Stimulated activated naive CD8-positive, alpha-beta T cell treated with anti-CD3 and anti-CD28 coated beads, Interleukin-15, Interleukin-2, amounts not matched to agents 100 U/mL and 50 U/mL, for 24 hours (primary cell): ENCODE results near the gene ZNF576.
A peak's percentile ranks its signal among the peaks of the same experiment; 100 is the strongest.
"Not testable (repeated sequence)": the region's sequence is repeated elsewhere in the genome, so short reads cannot be mapped to it uniquely, and the experiment has no call there.

ENCODE experiments used
- ATAC-seq: fragments of 150-1000 bp; cut with Tn5 transposase; one replicate; pipeline ENCODE4 v1.10.0; 2021
- DNase-seq: peaks from one replicate; pipeline ENCODE4 v3.0.0; 2021

The ZNF576 gene

GRCh38 chr19:43626838-43627237 is 30.4 kb downstream of the ZNF576 start:
- DNase-seq = no peak
- ATAC-seq = no peak

- ATAC-seq = no peak
- DNase-seq = no peak
These were observed 32.4 kb downstream of the ZNF576 start for GRCh38 chr19:43628646-43629326.

DNA sequence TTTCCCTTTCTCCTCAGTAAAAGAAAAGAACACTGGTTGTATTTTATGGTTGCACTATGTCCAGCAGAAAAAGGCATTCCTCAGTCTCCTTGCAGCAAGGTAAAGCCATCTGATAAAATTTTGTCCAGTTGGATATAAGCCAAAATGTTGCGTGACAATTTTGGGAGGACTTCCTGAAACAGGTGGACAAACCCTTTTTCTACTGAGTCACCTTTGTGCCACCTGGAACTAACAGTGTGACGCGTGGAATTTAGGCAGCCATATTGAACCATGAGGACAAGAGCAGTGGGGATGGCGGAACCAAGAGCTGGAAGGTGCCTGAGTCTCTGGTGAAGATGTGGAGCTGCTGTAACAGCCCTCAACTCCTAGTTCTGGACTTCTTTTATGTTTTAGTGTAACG is 35.1 kb downstream of the ZNF576 start:
- ATAC-seq (no peak), DNase-seq (no peak)

DNA sequence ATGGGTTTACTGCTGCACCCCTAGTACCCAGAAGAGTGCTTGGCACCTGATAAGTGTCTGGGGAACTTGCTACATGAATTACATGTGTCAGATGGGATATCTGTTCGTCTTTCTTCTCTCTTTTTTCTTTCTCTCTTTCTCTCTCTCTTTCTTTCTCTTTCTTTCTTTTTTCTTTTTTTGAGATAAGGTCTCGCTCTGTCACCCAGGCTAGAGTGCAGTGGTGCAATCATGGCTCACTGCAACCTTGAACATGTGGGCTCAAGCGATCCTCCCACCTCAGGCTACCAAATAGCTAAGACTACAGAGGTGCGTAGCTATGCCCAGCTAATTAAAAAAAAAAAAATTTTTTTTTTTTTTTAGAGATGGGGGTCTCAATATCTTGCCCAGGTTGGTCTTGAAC is 37.1 kb downstream of the ZNF576 start:
- ATAC-seq (no peak), DNase-seq (no peak)

DNA sequence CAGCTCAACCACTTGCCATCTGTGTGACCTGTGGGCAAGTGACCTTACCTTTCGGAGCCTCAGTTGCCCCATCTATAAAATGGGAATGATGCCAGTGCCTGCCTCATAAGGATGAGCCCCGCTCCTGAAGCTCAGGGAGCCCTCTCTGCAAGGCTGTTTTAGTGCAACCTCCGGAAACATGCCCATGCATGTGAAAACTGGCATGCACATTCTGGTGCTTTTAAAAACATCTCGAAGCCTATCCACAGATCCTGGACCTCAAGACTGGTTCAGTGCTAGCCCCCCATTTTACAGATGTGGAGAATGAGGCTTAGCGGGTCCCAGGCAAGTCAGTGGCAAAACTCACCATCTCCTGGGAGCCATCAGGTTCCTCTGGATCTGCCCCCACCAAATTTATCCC is 37.7 kb downstream of the ZNF576 start:
- ATAC-seq (no peak), DNase-seq (no peak)

- DNase-seq (no peak), ATAC-seq (no peak)
These were observed 38.1 kb downstream of the ZNF576 start for GRCh38 chr19:43634506-43634871.

- no peak for DNase-seq
- ATAC-seq = no peak
These were observed 38.6 kb downstream of the ZNF576 start for GRCh38 chr19:43634872-43635560.

- DNase-seq, ATAC-seq: not testable (repeated sequence)
These were observed 39.2 kb downstream of the ZNF576 start for GRCh38 chr19:43635561-43635940.

DNA sequence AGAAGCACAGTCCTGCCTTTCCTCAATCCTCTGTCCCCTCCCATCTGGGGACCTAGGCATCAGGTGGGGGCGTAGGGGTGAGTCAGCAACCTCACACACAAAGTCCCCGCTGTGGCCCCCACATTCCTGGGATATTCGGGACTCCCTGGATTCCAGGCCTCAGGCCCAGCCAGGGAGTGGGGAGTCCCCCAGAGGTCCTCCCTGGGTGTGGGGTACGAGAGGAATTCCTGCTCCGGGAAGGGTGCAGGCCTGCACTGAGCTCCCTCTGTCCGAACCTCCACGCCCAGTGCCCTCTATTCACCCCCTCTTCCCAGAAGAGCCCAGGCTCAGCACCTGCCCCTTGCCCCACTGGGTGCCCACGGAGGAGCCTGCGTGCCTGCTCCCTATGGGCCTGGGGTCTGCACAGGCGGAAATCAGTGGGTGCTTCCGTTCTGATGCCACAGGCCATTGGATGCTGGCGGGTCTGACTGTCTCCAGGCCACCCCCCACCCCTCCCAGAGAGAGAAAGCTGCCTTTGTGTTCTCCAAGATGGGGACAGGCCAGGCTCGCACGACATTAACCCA is 39.8 kb downstream of the ZNF576 start:
- DNase-seq = no peak

DNA sequence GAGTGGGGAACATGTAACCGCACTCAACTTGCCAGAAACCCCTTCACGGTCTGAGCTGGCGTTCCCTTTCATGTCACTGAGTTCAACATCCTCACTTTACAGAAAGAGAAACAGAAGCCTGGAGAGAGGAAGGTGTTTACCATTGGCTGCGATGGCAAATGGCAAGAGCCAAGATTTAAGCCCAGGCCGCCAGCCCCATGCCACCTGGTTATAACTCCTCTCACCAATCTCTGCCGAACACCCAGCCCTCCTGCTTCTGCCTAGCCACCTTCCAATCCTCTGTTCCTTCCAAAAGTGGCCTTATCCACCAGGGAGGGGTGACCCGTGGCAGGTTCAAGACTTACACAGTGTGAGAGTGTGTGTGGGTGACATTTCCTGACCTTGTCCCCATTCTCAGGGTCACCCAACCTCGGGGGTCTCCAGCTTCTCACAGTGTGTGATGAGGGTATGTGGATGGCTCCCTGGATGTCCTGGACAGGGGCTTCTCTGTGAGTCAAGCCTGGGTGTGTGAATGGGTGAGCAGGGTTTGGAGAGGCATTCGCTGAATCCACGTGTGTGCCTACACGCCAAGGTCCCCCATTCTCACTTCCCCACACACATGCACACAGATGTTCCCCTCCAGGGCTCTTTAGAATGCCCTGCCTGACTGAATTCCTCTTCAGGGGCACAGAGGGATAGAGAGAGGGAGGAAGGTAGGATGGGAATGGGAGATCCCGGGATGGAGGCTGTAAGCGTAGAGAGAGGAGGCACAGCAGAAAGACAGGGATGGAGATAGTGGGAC is 42.0 kb downstream of the ZNF576 start:
- DNase-seq (no peak), ATAC-seq (no peak)

More for the DNA sequence above, 39.8 kb downstream of the ZNF576 start:
- no peak for ATAC-seq

GRCh38 chr19:43638995-43639518 is 42.7 kb downstream of the ZNF576 start:
- ATAC-seq (no peak), DNase-seq (no peak)

DNA sequence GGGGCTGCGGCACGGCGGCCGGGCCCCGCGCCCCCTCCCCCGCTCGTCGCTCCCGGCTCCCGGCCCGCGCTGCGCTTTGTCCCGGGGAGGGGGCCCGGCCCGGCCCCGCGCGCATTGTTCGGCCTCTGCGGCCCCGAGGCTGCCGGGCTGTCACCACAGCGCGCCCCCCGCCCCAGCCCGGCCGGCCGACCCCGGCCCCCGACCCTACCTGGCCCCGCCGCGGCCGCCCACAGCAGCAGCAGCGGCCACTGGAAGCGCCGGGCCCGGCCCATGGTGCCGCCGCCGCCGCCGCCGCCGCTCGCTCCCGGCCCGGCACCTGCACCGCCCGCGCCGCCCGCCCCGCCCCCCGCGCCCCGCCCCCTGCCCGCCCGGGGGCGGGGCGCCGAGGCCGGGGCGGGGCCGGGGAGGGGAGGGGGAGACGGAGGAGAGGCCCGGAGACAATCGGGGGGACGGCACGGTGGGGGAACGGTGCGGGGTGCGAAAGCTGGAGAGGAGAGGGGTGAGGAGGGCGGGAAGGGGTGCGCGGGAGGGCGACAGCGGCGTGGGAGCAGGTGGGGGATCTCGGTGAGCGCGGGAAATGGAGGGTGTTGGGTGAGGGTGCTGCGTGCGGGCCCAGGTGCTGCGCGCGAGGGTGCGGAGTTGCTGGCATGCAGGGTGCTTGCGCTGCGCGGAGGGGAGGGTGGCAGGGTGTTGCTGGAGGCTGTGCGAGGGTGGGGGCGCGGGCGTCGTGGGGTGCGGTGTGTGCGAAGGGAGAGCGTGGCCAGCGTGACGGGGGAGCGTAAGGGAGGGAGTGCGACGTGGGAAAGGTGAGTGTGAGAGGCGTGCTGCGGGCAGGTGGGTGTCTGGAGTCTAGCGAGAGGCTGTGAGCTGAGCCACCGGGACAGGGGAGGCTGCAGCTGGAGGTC is 43.4 kb downstream of the ZNF576 start, which contains the start of gene CADM4:
CADM4 (minus strand) TSS at position 332 of the 905 bp plus-strand sequence; CDS start at position 272, 60 bp downstream.
- DNase-seq (peak; percentile 51), ATAC-seq (peak; percentile 65)

GRCh38 chr19:43640424-43640757 is 44.0 kb downstream of the ZNF576 start:
- ATAC-seq = peak; percentile 4
- DNase-seq = no peak

DNA sequence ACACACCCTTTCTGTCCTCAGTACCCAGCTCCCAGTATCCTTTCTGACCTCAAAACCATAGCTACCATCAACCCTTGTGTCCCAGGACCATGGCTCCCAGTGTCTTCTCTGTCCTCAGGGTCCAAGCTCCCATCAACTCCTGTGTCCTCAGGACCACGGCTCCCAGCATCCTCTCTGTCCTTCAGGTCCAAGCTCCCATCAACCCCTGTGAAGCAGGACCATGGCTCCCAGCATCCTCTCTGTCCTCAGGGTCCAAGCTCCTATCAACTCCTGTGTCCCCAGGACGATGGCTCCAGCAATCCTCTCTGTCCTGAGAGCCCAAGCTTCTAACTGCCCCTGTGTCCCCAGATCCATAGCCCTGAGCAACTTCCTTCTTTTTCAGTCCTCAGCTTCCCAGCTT is 44.9 kb downstream of the ZNF576 start:
- no peak for ATAC-seq
- no peak for DNase-seq

- DNase-seq (no peak), ATAC-seq (no peak)
These were observed 46.1 kb downstream of the ZNF576 start for GRCh38 chr19:43642531-43642930.

GRCh38 chr19:43643326-43643725 is 46.9 kb downstream of the ZNF576 start:
- ATAC-seq (no peak), DNase-seq (no peak)

DNA sequence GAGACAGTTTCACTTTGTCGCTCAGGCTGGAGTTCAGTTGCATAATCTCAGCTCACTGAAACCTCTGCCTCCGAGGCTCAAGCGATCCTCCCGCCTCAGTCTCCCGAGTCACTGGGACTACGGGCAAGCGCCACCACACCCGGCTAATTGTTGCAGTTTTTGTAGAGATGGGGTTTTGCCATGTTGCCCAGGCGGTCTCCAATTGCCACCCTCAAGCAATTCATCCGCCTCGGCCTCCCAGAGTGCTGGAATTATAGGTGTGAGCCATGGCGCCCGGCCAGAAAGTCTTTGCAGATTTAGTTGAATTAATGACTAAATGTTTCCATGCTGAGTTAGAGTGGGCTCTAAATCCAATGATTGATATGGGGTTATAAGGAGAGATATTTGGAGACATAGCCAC is 47.8 kb downstream of the ZNF576 start:
- ATAC-seq = no peak
- DNase-seq = no peak

- ATAC-seq = no peak
- DNase-seq = no peak
These were observed 52.2 kb downstream of the ZNF576 start for GRCh38 chr19:43648633-43649032.

- DNase-seq (no peak), ATAC-seq (no peak)
These were observed 53.1 kb downstream of the ZNF576 start for GRCh38 chr19:43649514-43649913.

- DNase-seq, ATAC-seq: not testable (repeated sequence)
These were observed 53.9 kb downstream of the ZNF576 start for GRCh38 chr19:43650276-43650675.
